HG03097 (cell line): ENCODE results near the gene CNTN5.
"Not testable (repeated sequence)": the region's sequence is repeated elsewhere in the genome, so short reads cannot be mapped to it uniquely, and the experiment has no call there.

Source experiments
- ATAC-seq: cut with Tn5 transposase; IDR thresholded peaks from one replicate; pipeline ENCODE4 v1.9.1; 2021; ENCODE audit not compliant: unreplicated experiment, low FRiP score

Gene CNTN5

DNA sequence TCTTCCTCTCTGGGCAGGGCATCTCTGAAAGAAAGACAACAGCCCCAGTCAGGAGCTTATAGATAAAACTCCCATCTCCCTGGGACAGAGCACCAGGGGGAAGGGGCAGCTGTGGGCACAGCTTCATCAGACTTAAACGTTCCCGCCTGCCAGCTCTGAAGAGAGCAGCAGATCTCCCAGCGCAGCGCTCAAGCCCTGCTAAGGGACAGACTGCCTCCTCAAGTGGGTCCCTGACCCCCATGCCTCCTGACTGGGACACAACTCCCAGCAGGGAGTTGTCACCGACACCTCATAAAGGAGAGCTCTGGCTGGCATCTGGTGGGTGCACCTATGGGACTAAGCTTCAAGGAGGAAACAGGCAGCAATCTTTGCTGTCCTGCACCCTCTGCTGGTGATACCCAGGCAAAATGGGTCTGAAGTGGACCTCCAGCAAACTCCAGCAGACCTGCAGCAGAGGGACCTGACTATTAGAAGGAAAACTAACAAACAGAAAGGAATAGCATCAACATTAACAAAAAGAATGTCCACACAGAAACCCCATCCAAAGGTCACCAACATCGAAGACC is 1236.6 kb downstream of the CNTN5 start:
- ATAC-seq, result not testable (repeated sequence)

DNA sequence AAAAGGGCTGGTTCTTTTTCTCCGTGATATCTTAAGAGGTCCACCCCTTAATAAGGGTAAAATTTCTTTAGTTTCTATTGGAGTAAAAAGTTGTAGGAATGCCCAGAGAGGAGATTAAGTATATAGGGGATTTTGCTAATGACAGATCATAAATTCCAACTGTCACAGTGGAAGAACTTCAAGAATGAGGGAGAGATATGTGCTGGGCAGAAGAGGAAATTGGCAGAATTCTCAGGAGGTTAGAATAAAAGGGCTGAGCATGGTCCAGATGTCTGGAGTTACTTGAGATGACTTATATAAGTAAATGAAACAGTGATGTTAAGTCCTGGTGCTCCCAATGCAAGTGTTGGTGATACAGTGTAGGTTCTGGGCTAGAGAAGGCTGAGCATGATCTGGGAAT is 1248.8 kb downstream of the CNTN5 start:
- ATAC-seq, result no peak

DNA sequence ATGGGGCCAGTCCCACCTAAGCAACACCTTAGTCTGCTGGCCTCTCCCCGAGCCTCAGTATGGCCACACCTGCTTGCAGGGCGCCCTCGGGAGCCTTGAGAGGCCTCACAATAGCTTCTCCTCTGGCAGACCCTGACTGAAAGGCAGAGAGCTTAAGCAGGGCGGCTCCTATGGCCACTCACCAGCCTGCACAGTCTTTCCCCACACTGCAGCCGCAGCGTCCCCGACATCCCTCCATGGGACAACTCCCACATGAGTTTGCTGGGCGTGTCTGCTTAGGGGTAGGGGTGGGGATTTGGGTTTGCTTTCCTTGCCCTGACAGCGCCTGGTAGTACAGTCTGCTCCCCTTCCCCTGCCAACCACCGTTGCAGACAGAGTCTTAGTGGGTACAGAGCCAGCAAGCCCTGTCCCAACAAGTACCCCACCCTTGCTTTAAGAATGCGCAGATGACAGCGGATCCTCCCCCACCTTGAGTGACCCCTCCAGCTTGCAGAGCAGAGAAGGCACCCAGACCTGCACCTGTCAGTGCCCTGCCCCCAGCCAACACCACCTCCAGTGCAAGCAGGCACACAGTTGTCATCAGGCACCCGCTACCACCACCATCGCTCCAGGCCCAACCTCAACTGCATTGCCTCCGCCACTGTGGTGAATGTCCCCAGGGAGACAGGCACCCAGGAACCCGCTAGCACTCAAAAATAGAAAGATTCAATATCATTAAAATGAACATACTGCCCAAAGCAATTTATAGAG is 1252.5 kb downstream of the CNTN5 start:
- no peak for ATAC-seq

DNA sequence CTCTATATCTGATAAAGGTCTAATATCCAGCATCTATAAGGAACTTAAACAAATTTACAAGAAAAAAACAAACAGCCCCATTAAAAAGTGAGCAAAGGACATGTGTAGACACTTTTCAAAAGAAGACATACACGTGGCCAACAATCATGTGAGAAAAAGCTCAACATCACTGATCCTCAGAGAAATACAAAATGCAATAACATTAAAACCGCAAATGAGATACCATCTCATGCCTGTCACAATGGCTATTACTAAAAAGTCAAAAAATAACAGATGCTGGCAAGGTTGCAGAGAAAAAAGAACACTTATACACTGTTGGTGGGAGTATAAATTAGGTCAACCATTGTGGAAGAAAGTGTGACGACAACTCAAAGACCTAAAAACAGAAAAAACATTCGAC is 1253.7 kb downstream of the CNTN5 start:
- ATAC-seq, result not testable (repeated sequence)

DNA sequence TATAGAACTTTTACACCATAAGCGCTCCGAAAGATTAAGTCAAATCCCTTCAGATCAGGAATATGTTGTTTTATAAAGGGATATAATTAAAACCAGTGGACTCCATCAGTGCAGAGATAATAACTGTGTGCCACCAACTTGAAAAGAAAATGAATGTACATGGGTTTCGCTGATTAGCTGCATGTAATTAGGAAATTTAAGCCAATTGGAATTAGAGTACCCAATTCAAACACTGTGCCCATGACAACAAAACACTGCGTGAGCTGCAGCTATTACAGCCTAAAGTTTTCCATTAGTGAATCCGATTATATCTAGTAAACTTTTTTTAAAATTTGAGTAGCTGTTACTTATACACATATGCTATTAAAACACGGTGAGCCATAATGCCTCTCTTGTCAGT is 1274.0 kb downstream of the CNTN5 start:
- no peak for ATAC-seq

DNA sequence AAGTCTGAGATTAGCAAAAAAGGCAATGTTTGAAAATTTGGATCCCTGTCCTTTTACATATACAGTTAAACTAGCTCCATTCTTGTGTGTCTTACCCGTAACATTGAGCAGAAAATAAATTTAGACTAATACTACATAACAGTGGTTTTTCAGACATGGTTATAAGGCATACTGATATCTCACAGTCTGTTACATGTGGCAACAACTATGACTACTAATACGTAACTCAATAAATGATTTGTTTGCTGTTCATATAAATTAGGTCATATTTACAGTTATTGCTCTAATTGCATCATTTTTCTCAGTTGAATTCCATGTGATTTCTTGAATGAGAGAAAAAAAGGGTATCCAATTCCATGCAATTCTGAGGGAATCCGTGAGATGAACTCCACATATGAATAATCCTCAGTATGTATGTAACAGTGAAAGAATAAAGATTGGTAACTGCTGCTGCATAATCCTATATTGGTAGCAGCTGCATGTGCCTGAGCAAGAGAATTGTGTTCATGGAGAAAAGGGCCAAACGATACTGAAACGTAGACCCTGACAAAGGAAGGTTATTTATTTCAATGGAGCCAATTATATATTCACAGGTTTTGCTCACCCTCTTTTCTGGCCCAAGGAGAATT is 1275.4 kb downstream of the CNTN5 start:
- ATAC-seq, result no peak

DNA sequence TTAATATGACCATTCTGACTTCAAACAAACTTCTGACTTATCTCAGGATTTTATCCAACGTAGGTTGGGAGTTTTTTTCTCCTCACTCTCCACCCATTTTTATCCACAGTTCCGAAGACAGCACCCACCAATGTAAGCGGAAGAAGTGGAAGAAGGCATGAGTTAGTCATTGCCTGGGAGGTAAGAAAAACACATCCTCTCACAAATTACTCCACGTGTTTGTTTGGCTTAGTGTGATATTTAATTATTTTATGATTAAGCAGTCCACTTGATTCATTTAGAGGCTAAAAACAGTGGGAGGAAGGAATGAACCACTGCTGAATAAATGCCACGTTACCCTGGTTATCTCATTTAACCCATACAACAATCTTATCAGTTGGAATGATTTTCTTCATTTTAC is 1276.8 kb downstream of the CNTN5 start:
- ATAC-seq, result no peak

DNA sequence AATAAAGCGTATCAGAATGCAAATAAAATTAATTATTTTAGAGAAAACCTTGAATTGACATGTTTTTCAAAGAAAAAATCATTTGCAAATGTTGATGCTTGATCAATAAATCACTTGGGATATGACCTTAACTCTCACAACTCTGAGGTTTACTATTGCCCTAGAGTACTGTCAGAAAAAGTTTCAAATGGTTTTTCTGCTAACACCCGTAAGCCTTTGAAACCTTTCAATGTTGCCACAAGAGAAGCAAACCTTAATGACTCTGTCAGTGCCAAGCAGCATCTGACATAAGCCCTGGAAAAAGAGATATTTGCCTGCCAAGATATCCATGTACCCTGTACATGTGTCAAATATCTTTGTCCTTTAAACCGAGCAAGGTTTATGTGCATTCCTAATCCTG is 1282.1 kb downstream of the CNTN5 start:
- ATAC-seq, result no peak

DNA sequence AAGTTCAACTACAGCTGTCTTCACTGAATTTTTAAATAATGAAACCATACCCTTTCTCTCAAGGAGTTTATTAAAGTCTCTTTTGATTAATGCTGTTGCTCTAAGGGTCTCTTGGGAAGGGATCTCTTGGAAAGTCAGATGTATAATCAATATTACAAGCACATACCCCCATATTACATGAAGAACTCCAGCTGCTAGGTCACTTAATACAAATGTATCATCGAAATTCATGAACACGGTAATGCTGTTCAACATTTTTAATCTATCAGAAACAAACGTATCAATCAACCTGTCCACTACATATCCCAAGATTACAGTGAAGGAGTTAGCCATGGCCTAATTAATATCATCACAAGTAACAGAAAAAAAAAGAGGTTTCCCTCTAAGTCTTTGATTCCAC is 1283.1 kb downstream of the CNTN5 start:
- no peak for ATAC-seq

DNA sequence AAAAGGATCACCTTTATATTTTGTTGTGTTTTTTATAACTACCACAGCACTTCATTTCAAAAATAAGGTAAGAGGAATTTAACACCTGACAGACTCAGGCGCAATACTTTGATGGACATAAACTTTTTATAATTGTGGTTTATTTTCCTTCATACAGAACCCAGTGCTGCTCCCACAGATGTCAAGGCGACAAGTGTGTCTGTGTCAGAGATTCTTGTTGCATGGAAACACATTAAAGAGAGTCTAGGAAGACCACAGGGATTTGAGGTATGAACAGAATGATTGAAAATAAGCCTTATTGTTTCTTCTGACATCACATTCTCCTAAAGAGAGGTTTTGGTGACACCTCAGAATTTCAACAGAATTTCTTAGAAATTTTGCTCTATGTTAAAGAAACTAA is 1287.5 kb downstream of the CNTN5 start:
- no peak for ATAC-seq

DNA sequence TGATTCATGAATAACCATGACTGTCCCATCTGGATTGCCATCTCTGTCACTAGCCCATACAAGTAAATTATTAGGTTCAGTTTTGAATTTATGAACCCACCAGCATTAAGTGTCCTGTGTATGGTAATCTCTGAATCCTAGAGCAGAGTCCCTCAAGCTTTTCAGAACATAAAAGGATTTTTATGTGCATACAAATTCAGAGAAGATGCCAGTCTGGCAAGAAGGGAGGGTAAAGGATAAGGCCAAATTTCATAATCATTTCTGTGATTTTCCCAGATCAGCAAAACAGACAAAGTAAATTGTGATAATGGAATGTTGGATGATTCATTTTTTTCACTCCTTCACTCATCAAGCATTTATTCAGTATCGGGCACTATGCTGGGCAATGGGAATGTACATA is 1295.2 kb downstream of the CNTN5 start:
- ATAC-seq, result no peak

DNA sequence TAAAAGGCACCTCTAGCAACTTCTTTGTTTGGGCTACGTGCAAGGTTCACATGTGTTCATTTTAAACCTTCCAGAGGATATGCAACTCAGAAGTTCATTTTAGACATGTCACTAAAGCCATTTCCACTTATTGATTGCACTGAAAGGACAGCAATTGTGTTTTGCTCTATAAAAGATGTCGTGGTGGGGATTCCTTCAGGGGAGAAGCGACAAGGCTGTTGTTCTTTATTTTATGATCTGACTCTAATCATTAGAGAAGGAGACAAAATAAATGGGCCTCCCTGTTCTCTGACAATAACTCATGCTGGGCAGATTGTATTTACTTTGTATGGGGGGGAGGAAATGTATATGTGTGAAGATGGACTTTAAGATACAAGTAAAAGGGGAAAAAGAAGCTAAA is 1296.2 kb downstream of the CNTN5 start:
- ATAC-seq, result no peak

DNA sequence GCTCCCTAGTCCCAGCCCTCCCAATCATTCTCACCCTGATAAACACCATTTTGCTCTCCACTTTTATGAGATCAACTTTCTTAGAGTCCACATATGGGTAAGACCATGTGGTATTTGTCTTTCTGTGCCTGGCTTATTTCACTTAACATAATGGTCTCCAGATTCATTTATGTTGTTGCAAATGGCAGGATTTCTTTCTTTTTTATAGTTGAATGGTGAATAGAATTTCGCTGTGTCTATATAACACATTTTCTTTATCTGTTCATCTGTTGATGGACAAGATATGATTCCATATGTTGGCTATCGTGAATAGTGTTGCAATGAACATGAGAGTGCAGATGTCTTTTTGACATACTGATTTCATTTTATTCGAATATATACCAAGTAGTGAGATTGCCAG is 1298.9 kb downstream of the CNTN5 start:
- no peak for ATAC-seq

DNA sequence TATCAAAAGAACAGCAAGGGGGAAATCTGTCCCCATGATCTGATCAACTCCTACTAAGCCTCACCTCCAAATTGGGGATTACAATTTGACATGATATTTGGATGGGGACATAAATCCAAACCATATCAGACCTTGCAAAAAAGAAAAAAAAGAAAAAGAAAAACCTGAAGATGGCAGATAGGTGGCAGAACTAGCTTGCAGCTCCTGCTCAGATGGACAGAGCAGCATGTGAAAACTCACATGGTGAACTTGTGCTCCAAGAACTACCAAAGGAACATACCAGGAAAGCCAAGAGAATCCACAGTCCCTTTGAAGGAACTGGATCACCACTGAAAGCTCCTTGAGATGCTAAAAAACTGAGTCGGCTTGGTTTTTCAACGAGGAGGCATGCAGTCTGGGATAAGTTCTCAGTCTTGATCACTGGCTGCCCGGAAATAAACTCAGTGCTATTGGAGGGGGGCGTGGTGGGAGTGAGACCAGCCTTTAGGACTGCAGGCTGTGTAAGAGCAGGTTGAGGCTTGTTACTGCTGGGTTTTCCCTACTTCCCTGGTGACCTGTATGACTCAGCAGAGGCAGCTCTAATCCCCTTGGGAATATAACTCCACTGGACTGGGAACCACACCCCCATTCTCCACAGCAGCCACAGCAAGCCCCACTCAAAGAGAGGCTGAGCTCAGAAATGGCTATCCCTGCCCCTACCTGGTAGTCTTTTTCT is 1308.0 kb downstream of the CNTN5 start:
- ATAC-seq, result no peak

DNA sequence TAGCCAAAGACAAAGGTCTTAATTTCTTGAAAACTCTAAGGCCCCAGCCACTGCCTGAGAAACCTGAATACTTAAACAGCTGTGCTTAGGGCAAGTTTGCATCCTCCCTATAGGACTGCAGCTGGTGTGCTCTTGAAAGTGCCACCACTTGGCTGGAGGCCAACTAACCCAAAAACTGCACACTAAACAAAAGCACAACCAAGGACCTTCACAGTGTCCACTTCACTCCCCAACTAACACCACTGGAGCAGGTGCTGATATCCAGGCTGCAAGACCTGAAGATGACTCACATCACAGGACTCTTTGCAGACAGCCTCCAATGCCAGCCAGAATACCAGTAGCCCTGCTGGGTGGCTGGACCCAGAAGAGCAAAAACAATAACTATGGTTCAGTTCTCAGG is 1308.6 kb downstream of the CNTN5 start:
- ATAC-seq, result no peak

DNA sequence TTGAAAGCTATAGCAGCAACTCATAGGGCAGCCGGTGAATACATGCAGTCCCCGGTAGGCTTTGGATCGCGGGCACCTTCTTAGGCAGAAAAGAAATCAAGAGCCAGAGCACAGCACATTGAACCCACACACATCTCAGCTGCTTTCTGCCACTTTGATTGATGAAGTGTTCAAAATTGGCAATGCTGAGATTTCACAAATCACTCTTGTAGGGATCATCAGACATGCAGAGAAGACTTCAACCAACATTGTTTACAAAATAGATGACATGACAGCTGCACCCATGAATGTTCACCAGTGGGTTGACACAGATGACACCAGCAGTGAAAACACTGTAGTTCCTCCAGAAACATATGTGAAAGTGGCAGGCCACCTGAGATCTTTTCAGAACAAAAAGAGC is 1316.1 kb downstream of the CNTN5 start:
- ATAC-seq, result no peak

DNA sequence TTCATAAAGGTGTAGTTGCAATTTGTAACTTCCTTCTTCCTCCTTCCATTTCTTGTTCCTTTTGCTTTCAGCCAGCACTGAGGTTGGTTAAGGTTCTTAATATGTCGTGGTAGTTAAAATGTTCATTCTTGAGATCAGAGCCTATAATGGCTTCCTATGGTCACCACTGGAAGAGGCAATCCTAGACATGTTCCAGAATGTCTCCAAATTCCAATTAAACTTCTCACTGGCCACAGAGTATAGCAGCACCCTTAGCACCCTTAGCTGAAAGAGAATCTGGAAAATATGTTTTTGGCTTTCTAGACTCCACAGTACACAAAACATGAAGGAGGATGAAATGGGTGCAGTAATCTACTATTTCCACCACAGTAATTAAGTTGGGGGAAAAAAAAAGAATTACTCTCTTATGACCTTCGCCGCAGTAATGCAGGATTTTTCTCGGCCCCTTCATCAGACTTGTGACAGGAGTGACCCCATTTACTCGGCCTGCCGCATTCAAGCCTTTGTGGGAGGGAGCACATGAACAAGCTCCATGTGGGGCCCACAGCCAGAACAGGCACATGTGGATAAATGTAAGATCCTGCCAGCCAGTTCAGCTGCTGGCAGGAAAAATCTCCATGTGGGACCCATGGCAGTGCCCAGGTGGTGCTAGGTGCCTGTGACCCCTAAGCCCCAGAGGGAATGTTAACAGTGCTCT is 1317.5 kb downstream of the CNTN5 start:
- ATAC-seq, result no peak

DNA sequence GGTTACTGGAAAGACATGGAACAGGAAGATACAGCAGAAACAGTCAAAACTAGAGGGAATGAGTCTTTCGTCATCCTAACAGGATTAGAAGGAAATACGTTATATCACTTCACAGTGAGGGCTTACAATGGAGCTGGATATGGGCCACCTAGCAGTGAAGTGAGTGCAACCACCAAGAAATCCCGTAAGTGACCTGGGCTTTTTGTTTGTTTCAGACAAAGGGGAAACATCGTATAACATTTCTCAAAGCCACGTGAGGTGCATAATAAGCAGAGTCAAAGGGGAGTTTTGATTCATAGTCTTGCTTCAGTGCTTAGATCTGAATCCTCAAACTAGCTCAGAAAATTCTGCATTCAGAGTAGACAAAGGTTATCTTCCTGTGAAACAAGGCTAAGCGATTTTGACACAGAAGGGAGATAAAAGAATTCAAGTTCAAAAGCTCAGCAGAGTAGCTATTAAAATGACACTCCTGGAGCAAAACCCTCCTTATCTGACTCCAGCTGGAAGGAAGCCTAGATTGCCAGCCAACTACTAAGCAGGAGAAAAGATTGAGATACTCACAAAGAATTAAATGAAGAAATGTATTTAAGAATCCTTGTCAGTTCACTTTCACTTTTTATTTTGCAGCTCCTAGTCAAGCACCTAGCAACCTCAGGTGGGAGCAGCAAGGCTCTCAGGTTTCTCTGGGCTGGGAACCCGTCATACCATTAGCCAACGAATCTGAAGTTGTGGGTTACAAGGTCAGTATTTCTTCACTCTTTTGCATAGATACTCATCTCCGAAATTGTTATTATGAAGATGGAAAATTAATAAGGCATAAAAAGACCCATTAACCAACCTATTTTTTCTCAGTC is 1319.9 kb downstream of the CNTN5 start:
- no peak for ATAC-seq

DNA sequence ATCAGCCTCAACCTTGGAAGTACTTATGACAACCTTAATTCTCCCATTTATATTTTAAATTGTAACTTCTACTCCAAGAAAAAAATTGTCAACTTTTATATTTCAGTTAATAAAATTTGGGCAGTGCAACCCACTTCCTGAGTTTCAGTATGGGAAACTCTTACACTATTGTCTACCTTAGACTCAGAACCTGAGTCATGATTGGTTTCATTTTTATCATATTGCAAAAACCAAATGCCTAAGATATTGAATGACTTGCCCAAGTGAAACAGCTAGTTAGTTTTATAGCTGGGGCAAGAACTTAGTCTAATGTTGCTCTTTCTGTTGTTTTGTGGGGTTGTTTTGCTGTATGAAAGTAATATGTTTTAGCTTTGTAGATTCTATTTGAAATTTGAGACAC is 1332.3 kb downstream of the CNTN5 start:
- no peak for ATAC-seq

DNA sequence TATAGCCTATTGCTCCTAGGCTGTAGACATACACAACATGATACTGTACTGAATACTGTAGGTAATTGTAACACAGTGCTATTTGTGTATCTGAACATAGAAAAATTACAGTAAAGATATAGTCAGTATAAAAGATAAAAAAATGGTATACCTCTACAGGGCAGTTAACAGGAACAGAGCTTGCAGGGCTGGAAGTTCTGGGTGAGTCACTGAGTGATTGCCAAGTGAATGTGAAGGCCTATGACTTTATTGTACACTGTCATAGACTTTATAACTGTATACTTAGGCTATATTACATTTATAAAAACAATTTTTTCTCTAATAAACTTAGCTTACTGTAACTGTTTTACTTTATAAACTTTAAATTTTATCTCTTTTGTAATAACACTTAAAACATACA is 1334.0 kb downstream of the CNTN5 start:
- no peak for ATAC-seq
